Keratinocyte (primary cell): ENCODE measurements around the gene GEMIN2. TPM values are rescaled to one million over a fixed set of nuclear protein-coding genes. Genes with fewer than 3 reads are reported as not detected.

Source experiments
- DNase-seq: peaks from one replicate; pipeline ENCODE4 v3.0.0-alpha.2; 2011; ENCODE audit warnings: low read depth, missing footprints, low spot score
- FAIRE-seq: peaks from 2 replicates; lab custom pipeline; 2011; peaks lifted over from hg19 to GRCh38; lab: Jason Lieb, UNC
- H2AFZ ChIP-seq: 2 replicates; pipeline ENCODE4 v1.6.0; 2012; ENCODE audit warnings: low read length, control low read depth, inconsistent platforms; ENCODE audit not compliant: control insufficient read depth
- H3K27ac ChIP-seq: 2 replicates; pipeline ENCODE4 v1.5.1; 2011; ENCODE audit warnings: low read length; ENCODE audit not compliant: control insufficient read depth, insufficient read depth
- H3K27me3 ChIP-seq: 3 replicates; pipeline ENCODE4 v1.6.0; 2011; ENCODE audit warnings: low read length; ENCODE audit not compliant: control insufficient read depth, insufficient read depth; ENCODE audit errors: extremely low read depth
- H3K36me3 ChIP-seq, 2 experiments: 2 replicates in 1 of 2; 3 replicates in 1 of 2; pipeline ENCODE4 v1.5.1; 2011; ENCODE audit warnings: low read length in 2 of 2, mild to moderate bottlenecking in 1 of 2; ENCODE audit not compliant: control insufficient read depth in 2 of 2, insufficient read depth in 2 of 2; ENCODE audit errors: extremely low read depth in 1 of 2
- H3K4me1 ChIP-seq: 3 replicates; pipeline ENCODE4 v1.5.1; 2011; ENCODE audit warnings: low read length; ENCODE audit not compliant: control insufficient read depth, insufficient read depth; ENCODE audit errors: extremely low read depth
- H3K4me2 ChIP-seq: 3 replicates; pipeline ENCODE4 v1.6.0; 2011; ENCODE audit warnings: low read depth, low read length; ENCODE audit not compliant: control insufficient read depth, insufficient read depth; ENCODE audit errors: extremely low read depth
- H3K4me3 ChIP-seq, 3 experiments: fragments of 200-600 bp in 1 of 3; sonication (generic) in 1 of 3; 2 replicates in 2 of 3; 3 replicates in 1 of 3; pipeline ENCODE4 v1.5.1; 2011 to 2016; ENCODE audit warnings: low read length in 3 of 3, mild to moderate bottlenecking in 3 of 3, control low read depth in 2 of 3, inconsistent platforms in 1 of 3, low read depth in 1 of 3, mixed read lengths in 1 of 3, mixed run types in 1 of 3, moderate library complexity in 1 of 3; ENCODE audit not compliant: control insufficient read depth in 2 of 3, insufficient read depth in 2 of 3; ENCODE audit errors: extremely low read depth in 1 of 3
- H3K79me2 ChIP-seq: 2 replicates; pipeline ENCODE4 v1.6.0; 2012; ENCODE audit warnings: low read length; ENCODE audit not compliant: control insufficient read depth, insufficient read depth
- H3K9ac ChIP-seq: 3 replicates; pipeline ENCODE4 v1.6.0; 2011; ENCODE audit warnings: low read length; ENCODE audit not compliant: control insufficient read depth, insufficient read depth; ENCODE audit errors: extremely low read depth
- H3K9me1 ChIP-seq: 3 replicates; pipeline ENCODE4 v1.6.0; 2011; ENCODE audit warnings: low read length; ENCODE audit not compliant: control insufficient read depth, insufficient read depth; ENCODE audit errors: extremely low read depth
- H3K9me3 ChIP-seq: 2 replicates; pipeline ENCODE4 v1.5.1; 2012; ENCODE audit warnings: low read depth, low read length; ENCODE audit not compliant: control insufficient read depth
- H4K20me1 ChIP-seq: 3 replicates; pipeline ENCODE4 v1.6.0; 2011; ENCODE audit warnings: low read length; ENCODE audit not compliant: control insufficient read depth, insufficient read depth; ENCODE audit errors: extremely low read depth
- CTCF ChIP-seq, 3 experiments: IDR thresholded peaks in 1 of 3; conservative IDR thresholded peaks in 1 of 3; optimal IDR thresholded peaks in 1 of 3; 2 replicates in 2 of 3; 3 replicates in 1 of 3; pipeline versions ENCODE3 to v1.5.1; 2011; ENCODE audit warnings: low read length in 3 of 3, mild to moderate bottlenecking in 3 of 3, moderate library complexity in 2 of 3, control low read depth in 1 of 3, inconsistent platforms in 1 of 3; ENCODE audit not compliant: insufficient read depth in 2 of 3; ENCODE audit errors: extremely low read depth in 1 of 3
- EZH2 ChIP-seq: IDR thresholded peaks from one replicate; pipeline ENCODE4 v1.6.1; 2012; ENCODE audit warnings: inconsistent platforms, mild to moderate bottlenecking, low read length, moderate library complexity
- dilution Hi-C: fragments of 300-500 bp; cut with MboI; formaldehyde crosslinking; loops from one replicate; pipeline ENCODE4 v1.7.0; 2020; ENCODE audit warnings: low sequenced_read_pairs; ENCODE audit not compliant: extremely low pct_ligation_motif_present
- polyA plus RNA-seq, 5 experiments: library from polyadenylated mRNA; depleted of rRNA in 3 of 5; stranded (reverse) in 3 of 5; stranded (forward) in 1 of 5; unstranded in 1 of 5; fragments of >200 nt; gene quantifications; 1 replicate in 1 of 5; 2 replicates in 3 of 5; 3 replicates in 1 of 5; pipeline versions ENCODE4 v1.2.1 to v1.2.3, GENCODE V29; 2011 to 2012; ENCODE audit warnings: missing spikeins in 2 of 5, low read depth in 1 of 5, low replicate concordance in 1 of 5

The GEMIN2 gene
- polyA plus RNA-seq, 1 donor (not counting 4 experiments of a cell fraction or from before 2014, with no cell fraction given) = 28.7 TPM

- no peaks in the 10 kb centered on the region for H3K9me3 ChIP-seq
- H3K4me1 ChIP-seq = no peaks in the 10 kb centered on the region
- peaks cover 0 to 6% of the 10 kb centered on the region in 2 experiments for H3K36me3 ChIP-seq
- H3K79me2 ChIP-seq = no peaks in the 10 kb centered on the region
- no peaks in the 10 kb centered on the region for H4K20me1 ChIP-seq
- no peaks in the 10 kb centered on the region for H3K27me3 ChIP-seq
- H3K9ac ChIP-seq = no peak overlapping the region
- dilution Hi-C loops = no loop called here
- no peak for TF ChIP-seq CTCF (optimal IDR thresholded peaks at IDR 0.05 in 1 of 3, IDR thresholded peaks at IDR 0.05 in 1 of 3, conservative IDR thresholded peaks at IDR 0.05 in 1 of 3; ENCODE audit: extremely low read depth in 1 of 3, insufficient read depth in 2 of 3, low read length in 3 of 3)
- no peak for TF ChIP-seq EZH2
- no peak overlapping the region for H3K4me2 ChIP-seq
- no peak overlapping the region for H3K4me3 ChIP-seq
- DNase-seq (no peak), FAIRE-seq (no peak)
- no peak overlapping the region for H3K27ac ChIP-seq
- no peak overlapping the region for H2AFZ ChIP-seq
- H3K9me1 ChIP-seq = no peaks in the 10 kb centered on the region
Observed at GRCh38 chr14:39069923-39070322, 44.2 kb upstream of the GEMIN2 start.

DNA sequence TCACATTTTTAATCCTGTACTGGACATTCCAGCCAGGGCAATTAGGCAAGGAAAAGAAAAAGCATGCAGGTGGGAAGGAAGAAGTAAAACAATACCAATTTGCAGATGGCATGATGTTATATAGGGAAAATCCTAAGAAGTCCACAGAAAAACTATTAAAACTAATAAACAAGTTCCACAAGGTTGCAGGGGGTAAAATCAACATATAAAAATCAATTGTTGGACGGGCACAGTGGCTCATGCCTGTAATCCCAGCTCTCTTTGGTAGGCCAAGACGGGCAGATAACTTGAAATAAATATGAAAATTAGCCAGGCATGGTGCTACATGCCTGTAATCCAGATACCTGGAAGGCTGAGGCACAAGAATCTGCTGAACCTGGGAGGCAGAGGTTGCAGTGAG, 43.0 kb upstream of the GEMIN2 start:
- Histone ChIP-seq H3K27ac (no peak overlapping the region), H3K4me1 (no peaks in the 10 kb centered on the region), H3K9me3 (no peaks in the 10 kb centered on the region), H3K36me3 (peaks cover 0 to 6% of the 10 kb centered on the region in 2 experiments), H3K4me2 (no peak overlapping the region), H4K20me1 (no peaks in the 10 kb centered on the region), H3K27me3 (no peaks in the 10 kb centered on the region), H3K4me3 (no peak overlapping the region), H3K9ac (no peak overlapping the region), H2AFZ (no peak overlapping the region), H3K79me2 (no peaks in the 10 kb centered on the region), H3K9me1 (no peaks in the 10 kb centered on the region)
- dilution Hi-C loops = no loop called here
- DNase-seq (no peak), FAIRE-seq (no peak)
- TF ChIP-seq CTCF (optimal IDR thresholded peaks at IDR 0.05 in 1 of 3, IDR thresholded peaks at IDR 0.05 in 1 of 3, conservative IDR thresholded peaks at IDR 0.05 in 1 of 3; ENCODE audit: extremely low read depth in 1 of 3, insufficient read depth in 2 of 3, low read length in 3 of 3) = no peak
- no peak for TF ChIP-seq EZH2
